ENCODE measurements around the gene MCTP1.

The MCTP1 gene

DNA sequence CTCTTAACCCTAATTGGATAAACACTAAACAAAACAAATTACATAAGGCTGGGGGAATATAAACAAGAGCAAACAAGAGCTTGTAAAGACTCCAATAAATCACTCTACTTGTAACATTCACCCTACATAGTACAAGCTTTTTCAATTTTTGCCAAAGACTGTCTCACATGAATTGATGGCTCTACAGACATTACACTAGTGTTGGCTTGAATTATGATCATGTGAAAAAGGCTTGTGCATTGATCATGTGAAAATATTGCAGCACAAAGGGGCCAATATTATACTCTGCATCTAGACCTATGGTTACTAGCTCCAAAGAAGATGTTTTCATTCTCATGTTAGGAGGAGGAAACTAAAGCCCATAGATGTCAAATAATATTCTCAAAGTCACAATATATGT, 212.6 kb downstream of the MCTP1 start:
- no peak for DNase-seq (ENCODE audit: low spot score)

DNA sequence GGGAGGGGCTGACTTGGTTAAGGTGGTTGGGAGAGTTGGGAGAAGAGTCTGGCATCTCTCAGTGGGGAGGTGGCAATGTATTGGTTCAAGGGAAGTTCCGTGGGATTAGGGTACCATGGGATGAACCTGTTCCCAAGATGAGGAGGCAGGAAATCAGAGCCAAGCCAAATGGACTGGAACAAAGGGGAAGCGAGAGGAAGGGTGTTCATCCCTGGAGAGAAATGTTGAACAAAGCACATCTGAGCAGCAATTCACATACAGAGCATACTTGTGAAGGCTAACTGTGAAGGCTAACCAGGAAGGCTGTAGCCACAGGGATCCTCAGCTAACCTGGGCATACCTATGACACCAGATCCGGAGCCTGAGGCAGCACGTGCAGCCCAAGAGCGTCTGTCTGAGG, 214.0 kb downstream of the MCTP1 start:
- DNase-seq (ENCODE audit: low spot score): no peak

DNA sequence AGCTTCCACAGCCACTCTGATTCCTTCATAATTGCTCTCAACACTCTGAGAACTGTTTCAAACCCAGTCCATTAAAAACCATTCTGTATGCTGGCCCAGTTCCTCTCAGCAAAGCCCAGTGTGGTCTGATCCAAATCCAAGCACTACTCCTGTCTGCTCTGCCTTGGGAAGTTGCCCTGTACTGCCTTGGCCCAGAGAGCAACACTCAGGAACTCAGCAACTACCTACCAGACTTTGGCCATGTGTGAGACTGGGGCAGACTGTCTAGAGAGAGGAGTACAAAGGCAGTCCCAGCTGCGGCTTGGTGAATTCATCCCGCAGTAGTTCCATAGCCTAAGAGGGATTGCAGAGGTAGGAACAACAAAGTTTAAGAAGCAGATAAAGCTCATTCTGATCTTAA, 214.4 kb downstream of the MCTP1 start:
- DNase-seq (ENCODE audit: low spot score): no peak

DNA sequence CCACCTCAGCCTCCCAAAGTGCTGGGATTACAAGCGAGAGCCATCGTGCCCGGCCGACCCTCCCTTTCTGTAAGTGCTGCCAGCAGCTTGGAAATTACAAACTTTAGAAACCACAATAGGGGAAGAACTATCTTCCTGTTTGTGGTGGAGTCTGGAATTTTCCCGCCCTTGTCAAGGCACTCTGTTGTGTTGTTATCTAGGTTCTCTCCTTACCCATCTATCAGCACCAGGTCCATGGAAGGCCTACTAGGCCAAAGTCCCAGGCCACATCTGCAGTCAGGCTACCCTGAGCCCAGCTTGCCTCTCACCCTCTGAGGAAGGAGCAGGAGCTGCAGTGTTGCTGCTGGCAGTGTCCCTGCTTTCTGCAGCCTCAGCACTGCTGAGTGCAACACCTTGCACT, 214.9 kb downstream of the MCTP1 start:
- no peak for DNase-seq (ENCODE audit: low spot score)

DNA sequence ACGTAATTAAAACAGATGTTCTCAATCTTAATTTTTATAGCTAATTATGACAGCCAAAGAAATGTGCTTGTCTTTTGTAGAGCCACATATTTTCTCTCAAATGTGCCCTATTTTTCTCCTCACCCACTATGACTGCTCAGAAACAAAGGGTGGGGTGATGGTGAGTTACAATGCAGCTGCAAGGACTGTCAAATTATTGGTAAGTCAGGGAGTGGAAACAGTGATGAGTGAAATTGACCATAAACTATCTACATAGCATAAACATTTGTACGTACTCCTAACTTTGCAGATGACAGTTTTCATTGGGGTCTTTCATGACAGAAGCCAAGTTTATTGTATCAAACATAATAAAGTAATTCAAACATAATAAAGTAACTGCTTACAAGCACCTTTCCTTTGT, 215.9 kb downstream of the MCTP1 start:
- DNase-seq (ENCODE audit: low spot score): no peak

DNA sequence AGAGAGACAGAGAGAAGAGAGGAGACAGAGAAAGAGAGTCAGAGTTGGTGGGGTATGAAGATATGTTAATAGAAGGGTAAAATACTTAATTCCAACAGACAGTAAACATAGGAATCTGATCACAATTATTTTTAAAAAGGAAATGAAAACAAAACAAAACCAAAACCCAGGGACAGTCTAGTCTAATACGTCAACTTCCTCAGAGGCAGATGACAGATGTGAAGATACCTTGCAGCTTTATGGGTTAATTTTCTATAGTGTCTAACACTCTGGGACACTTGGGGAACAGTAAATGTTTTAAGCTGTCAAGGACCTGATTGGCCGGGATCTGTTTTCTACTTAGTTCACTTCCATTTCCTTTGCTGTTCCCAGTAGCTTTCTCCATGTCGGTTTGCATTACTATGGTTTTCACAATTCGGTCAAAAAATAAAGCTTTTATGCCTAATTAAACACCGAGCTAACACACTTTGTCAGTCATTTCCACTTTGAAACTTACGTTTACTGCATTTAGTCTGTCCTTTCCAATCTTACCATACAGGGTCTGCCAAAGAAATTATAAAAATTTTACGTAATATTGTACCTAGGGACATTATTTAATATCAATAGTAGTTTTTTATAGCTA, 216.5 kb downstream of the MCTP1 start:
- DNase-seq (ENCODE audit: low spot score): no peak

DNA sequence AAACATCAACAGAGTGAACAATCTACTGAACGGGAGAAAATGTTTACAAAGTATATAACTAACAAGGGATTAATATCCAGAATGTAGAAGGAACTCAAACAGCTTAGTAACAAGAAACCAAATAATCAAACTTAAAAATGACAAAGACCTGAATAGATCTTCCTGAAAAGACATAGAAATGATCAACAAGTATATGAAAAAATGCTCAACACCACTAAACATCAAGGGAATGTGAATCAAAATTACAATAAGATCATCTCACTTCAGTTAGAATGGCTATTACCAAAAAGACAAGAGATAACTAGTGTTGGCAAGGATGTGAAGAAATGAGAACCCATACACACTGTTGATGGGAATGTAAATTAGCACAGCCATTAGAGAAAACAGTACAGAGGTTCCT, 218.8 kb downstream of the MCTP1 start:
- DNase-seq (ENCODE audit: low spot score): no peak

DNA sequence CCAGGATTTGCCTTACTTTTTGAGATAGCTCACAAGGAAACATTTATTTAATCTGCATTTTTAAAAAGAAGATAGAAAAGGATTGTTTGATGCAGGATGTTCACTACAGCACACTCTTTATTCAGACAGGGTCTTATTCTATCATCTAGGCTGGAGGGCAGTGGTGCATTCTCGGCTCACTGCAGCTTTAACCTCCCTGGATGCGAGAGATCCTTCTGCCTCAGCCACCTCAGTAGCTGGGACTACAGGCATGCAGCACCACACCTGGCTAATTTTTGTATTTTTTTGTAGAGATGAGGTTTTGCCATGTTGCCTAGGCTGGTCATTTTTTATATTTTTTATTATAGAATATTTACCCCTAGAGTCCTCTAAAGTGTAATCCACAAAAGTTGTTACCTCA, 221.4 kb downstream of the MCTP1 start:
- no peak for DNase-seq (ENCODE audit: low spot score)

DNA sequence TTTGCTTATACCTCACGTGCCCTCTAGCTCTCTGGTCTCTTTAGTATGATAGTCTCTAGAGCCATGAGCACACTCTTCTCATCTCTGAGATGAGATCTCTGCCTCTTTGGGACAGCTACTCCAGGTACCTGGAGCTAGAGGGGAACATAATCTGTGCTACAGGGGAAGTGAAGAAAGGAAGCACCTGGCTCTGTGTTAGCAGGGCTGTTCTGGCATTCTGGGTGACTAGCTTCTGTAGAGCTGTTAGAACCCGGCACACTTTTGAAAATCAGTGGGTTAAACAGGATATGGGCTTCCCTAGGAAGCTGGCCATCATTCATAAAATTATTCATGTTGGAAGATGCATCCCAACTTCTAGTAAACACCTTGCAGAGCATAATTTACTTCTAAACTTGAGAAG, 224.8 kb downstream of the MCTP1 start:
- no peak for DNase-seq (ENCODE audit: low spot score)

DNA sequence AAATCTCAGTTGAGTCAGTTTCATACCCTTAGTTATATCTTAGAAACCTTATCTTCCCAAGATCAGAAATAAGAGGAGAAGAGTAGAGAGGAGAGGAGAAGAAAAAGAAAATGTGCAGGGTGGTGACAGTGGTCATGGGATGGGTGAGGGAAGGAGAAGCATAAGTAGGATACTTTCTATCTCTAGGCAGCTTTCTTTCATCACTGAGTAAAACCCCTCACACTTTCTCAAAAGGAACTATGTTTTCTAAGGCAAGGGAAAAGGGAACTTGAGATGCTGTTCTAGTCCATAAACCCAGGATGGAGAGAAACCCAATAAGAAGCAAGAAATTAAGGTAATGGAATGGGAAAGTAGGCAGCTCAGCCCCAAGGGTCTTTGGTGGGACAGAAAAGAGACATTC, 225.3 kb downstream of the MCTP1 start:
- DNase-seq (ENCODE audit: low spot score): no peak

DNA sequence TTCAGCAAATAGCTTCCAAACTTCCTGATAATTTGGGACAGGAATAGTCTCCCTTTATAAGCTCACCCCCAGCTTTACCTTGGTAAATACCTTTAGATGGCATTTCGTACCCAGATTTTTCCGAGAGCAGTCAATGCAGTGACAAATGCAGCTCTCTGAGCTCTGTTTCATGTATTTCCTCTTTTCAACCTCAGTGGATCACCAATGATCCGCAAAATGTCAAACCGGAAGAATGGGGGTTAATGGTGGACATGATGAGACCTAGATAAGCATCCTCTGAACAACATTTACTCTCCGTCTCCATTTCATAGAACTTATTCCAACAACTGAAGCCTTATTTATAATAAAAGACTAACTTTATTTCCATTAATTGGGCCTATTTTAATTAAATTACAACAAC, 227.3 kb downstream of the MCTP1 start:
- DNase-seq (ENCODE audit: low spot score): no peak

DNA sequence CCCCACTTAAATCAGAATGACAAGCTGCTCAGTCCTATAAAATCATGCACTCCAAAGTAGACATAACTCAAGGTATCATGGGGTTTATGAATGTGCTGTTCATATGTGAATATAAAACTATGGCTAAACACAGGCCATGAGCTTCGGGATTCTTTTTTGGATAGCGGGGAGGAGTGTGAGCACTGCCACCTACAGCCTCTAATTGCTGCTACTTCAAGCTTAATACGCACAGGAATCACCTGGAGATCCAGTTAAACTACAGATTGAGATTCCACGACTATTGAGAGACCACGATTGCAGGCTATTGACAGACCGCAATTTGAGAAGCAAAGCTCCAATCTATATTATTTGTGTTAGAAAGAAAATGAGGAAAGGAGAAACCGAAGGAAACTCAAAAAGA, 231.6 kb downstream of the MCTP1 start:
- DNase-seq (ENCODE audit: low spot score): no peak

DNA sequence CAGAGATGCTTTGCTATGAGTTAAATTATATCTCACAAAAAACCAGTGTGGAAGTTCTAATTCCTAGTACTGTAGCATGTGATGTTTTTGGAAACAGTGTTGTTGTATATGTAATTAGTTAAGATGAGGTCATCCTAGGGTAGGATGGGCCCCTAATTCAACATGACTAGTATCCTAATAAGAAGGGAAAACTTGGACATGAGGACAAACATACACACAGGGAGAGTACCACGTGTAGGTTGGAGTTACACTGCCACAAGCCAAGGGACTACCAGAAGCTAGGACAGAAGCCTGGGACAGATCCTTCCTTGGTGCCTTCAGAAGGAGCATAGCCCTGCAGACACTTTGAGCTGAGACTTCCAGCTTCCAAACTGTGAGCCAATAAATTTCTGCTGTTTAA, 234.2 kb downstream of the MCTP1 start:
- DNase-seq (ENCODE audit: low spot score): no peak

DNA sequence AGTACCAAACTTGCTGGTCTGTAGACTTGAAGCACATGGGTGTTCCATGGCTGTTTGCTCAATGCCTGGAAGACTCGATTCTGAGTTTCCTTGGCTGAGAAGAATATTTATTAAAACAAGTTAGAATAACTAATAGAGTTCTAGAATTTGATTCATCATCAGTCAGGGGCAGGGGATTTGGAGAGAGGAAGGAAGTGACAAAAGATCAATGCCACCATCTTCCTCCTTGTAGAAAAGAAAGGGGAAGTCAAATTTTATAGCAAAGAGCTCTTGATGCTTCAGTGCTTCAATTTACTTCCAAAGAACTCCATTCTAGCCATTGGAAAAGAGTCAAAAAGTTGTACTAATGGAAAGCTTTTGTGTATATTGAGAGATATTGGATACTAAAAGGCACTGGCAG, 236.3 kb downstream of the MCTP1 start:
- no peak for DNase-seq (ENCODE audit: low spot score)

DNA sequence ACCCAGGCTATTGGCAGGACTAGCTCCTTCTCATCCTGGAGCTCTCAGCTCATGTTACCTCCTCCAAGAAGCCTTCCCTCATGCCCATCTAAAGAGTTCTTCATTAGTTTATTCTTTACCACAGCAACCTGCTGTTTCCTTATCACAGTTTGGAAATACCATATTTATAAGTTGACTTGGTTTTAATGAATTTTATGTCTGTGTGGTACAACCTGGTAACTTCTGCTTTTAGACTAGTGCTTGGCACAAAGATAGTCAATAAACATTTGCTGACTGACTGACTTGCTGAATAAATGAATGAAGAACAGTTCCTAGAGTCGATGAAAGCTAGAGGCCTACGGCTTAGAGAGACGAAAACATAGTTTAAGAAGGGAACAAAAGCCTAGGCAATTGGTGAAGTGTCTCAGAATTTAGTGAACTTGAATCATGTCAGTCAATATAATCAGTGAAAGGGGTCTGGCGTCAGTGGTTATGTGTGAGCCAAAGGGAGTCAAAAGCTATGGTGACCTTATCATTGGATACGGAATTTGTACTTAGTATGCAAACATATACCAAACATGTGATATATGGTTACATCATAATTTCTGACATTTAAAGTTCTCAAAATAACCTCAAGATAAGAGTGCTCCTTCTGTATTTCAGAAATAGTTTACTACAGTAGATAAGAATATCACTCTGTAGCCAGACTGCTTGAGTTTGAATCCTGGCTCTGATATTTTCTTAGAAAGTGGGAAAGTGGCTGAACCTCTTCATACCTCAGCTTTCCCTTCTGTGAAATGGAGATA, 239.5 kb downstream of the MCTP1 start:
- DNase-seq (ENCODE audit: low spot score): no peak

DNA sequence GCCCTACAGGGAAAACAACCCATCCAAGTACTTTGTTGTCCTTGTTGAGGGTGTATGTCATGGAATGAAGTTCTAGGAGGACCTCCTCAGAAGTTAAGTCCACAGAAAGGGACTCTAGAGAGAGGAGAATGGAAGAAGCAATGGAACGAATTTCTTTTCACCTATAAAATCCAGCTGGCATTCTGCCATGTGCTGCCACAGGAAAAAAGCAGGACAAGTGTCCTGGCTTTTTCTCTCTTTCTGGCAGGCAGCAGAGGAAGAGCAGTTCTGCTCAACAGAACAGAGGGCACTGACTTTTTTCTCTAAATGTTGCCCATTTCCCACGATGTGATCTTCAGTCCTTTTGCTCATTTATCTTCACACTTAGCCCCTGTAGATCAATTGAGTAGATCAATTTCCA, 240.8 kb downstream of the MCTP1 start:
- no peak for DNase-seq (ENCODE audit: low spot score)

DNA sequence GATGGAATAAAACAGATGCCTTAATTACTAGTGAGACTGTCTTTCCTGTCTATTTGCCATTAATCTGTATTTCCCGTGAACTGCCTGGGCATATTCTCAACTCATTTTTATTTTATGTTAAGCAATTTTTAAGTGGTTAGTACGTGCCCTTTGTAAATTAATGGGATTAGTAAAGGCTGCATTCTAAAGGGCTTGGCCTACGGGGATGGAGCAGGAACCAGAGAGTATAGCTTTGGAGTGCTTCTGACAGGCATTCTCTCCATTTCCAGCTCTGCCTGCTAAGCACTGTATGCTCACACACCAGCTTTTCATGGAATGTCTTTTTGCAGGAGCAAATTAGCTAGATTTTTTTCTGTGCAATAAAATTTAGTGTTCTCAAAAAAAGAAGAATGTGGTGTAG, 241.2 kb downstream of the MCTP1 start:
- no peak for DNase-seq (ENCODE audit: low spot score)

DNA sequence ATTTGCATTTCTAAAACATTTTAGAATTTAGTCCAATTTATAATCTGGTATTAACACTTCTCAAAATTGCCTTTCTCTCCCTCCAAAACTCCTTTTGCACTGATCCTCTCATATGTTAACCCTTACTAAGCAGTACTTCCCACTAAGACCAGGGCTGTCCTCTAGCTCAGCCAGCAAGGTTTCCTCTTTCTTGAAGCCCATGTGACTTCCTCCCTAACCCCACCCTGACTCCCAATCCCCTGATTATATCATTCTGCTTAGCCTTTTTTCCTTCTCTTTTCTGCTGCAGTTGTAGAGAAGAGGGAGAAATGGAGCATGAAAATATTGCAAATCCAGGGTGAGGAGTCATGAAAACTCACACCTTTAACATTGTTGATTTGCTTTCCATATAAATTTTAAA, 241.7 kb downstream of the MCTP1 start:
- DNase-seq (ENCODE audit: low spot score): no peak

DNA sequence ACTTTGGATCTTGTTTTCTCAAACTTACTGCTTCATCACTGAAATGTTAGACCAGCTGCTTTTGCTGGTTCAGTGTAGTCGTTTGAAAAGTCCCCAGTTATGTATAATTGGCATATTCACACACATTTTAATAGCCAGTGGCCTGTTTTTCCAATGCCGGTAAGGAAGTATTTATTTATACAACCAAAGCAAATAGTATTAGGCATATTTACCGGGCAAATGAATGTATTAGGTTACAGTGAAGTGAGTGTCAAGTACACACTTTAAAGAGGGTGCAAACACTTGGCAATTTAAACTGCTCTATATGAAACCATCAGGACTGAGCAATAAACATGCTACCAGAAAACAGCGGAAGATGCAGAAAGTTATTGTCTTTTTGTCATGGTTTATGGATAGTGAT, 242.9 kb downstream of the MCTP1 start:
- DNase-seq (ENCODE audit: low spot score): no peak

DNA sequence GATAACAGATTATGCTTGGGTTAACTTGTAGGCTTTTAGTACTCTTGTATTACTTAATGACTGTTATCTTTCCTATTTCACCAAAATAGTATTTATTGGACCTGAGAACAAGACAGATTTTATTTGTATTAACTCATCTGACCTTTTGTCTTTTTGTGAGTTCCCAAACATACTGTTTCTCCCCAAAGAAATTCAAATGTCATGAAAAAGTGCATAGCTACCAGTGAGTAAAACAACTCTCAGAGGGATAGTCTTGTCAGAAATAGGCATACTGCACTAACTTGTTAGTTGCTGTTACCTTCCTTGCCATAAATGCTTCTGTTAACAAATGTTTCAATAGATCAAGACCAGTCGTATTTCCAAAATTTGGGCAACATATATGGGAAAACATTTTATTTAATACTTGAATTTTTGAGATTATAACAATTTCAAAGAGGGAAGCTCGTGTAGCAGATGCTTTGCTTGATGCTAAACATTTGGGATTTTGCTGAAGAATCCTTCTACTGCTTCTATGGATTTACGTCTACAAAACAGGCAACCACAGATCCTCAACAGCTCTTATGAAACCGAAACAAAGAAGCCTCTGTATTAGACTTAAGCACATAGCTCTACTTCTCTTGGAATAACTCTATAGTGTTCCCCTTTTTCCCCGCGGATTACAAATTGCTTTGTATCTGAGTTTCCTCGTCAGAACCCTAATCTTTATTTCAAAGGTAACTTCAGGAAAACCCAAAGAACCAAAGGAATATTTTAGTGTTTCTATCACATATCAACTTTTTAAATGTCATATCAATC, 248.8 kb downstream of the MCTP1 start:
- DNase-seq (ENCODE audit: low spot score): no peak

DNA sequence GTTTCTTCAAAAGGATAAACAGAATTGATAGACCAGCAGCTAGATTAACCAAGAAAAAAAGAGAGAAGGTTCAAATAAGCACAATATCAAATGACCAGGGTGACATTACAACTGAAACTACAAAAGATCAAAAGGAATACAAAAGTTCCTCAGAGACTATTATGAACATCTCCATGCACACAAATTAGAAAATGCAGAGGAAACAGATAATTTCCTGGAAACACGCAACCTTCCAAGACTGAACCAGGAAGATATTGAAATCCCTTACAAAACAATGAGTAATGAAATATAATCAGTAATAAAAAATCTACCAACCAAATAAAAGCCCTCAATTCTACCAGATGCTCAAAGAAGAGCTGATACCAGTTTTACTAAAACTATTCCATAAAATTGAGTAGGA, 252.1 kb downstream of the MCTP1 start:
- no peak for DNase-seq (ENCODE audit: low spot score)

DNA sequence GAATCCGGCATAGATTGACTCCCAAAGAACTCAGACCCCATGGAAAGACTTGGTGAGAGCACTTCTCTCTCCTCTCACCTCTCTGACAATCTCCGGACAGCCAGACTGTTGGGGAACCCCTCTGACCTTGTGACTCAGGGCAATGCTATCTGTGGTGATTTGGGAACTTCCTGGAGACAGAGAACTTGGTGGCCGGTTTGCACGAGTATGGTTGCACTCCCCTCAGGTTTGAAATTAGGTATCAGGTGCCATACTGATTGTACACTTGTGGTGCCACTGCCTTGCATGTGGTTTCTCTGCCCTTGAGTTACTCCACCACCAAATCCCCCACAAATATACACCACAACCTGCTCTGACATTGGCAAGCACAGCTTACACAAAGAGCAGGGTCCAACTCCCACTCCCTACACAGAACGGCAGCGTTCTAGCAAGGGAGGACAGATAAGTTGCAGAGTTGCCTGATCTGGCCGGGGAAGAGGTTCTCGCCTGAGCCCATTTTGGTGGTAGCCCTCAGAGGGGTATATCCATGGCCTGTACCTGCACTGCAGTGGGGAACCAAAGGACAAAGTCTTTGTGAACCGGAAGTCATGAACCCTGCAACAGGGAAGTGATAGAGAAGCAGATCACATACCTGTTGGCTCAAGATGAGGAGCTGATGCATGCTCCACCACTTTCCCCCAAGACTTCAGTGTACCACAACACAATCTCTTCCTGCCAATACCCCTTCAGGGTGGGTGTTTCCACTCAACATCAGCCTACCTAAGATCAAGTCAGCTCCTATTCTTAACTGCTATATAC, 255.1 kb downstream of the MCTP1 start:
- DNase-seq (ENCODE audit: low spot score): no peak

DNA sequence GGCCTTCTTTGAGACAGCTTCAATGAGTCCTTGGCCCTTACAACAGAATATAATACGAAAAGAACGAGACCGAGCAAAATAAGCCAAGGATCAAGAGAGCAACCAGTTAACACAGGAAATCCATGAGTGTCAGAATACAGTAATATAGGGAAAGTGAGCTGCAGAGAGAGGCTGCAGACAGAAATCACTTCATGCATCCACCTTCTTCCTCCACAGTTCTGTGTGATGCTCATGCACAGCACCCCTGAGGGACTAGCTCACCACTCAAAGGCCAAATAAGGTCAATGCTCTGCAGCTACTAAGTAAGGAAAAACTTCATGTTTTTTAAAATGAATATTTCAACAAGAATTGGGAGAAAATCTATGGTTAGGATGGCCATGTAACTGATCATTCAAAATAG, 257.1 kb downstream of the MCTP1 start:
- DNase-seq (ENCODE audit: low spot score): no peak
